NCI-H2081 (cell line): Measurements from ENCODE around the gene RAI1.
A peak's percentile ranks its signal among the peaks of the same experiment; 100 is the strongest.
"Not testable (repeated sequence)": the region's sequence is repeated elsewhere in the genome, so short reads cannot be mapped to it uniquely, and the experiment has no call there.

Source experiments
- DNase-seq, 2 experiments: peaks; one replicate each; lab custom pipeline; 2025; lab: John Stamatoyannopoulos, UW

RAI1 gene

DNA sequence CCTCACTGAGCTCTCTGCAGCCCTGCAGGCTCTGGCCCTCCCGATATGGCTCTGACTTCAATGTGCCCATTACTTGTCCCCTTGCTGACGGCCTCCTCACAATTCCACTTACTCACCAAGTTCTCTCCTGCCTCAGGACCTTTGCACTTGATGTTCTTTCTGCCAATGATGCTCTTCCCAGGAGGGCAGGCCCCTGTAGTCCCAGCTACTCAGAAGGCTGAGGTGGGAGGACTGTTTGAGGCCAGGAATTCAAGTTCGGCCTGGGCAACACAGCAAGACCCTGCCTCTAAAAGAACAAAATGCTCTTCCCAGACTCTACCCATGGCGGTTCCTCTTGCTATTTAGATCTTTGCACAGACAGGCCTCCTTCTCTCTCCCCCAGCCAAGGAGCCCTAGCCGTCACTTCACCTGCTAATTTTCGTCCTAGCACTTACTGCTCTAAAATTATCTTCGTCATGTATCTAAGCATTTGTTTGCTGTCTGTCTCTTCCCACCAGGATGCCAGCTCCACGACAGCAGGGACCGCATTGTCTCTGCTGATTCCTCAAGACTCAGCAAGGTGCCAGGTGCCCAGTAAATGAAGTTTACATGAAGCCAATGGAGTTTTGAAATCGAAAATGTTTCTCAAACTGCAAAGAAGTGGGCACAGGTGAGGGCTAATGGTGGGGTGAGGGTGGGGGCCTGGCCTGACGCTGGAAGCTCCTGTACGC, 626 bp upstream of the RAI1 start:
- DNase-seq = no peak

DNA sequence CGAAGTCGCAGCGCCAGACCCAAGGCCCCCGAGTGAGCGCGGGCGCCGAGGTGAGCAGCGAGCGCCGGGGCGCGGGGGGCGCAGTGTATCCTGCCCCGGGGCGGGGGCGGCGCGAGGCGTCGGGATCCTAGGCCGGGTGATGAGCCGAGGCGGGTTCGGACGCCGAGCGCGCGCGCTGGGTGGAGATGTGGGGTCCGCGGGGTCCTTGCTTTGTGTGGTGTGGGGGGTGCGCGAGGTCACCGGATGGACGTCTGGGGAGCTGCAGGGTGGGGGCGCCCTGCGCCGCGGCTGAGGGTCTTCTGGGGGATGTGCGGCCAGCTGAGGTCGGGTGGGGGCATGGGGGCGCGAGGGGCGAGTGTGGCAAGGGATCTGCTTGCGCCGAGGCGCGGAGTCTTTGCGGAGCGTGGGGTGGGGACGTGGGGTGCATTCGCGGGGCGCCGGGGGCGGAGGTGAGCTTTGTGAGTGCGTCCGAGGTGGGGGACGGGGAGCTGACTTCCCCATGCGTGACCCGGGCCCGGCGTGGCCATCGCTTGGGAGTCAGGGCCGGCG, 560 bp downstream of the RAI1 start:
- DNase-seq = no peak

DNA sequence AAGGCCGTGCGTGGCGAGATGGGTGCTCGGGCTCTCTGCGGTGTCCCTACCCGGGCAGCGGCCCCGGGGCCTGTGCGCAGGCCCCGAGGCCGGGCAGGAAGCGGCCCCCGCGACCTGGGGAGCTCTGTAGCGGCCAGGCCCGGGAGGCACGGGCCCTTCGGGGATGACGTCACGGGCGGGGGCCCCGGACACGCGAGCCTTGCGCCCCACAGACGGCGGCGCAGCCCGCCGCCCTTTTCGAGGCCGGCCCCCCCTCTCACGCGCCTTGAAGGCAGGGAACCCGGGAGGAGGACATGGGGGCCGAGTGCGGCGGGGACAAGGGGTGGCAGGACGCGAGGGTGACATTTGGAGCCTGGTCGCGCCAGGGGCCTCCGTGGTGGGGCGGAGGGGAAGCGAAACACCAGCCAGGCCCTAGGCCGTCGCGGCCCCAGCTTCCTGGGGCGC, 1.1 kb downstream of the RAI1 start:
- peak in 1 of 2 experiments; percentile 19 for DNase-seq

DNA sequence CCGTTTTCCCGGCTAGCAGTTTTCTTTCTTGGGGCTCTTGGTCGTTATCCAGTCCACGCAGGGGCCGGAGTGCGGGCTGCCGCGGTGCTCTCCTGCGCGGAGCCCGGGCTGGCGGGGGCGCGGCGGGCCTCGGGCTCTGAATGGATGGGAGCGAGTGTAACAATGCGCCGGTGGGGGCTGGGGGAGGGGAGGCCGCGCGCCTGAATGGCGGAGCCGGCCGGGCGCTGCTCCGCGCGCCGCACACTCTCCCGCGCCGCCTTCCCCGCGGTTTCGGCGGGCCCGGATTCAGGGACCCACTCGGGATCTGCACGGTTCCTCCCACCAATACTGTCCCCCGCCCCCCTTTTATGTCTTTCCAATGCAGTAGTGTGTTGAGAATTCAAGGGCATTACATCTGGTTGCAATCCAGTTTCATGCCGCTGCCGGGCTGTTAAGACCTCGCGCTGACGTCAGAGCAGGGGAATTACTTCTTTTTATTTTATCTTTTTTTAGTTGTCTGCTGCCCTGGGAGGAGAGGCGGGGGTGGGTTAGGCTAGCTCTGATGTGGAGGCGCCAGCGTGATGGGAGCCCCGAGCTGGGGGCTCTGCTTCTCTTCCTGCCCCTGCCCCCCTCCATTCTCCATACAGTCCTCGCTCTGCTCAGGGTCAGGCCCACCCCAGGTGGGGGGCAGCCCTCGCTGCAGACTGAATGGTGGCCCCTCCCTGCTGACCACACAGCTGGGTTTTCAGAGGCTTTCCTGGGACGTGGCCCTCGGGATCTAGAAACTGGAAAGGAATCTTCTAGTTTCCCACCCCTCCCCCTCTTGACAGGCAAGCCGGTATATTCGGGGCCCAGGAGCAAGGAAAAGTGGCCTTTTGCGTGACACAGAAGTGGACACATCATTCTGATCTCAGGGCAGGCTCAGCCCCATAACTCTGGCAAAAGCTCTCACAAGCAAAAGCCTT, 1.8 kb downstream of the RAI1 start:
- peak; percentile 19 to 37 for DNase-seq

DNA sequence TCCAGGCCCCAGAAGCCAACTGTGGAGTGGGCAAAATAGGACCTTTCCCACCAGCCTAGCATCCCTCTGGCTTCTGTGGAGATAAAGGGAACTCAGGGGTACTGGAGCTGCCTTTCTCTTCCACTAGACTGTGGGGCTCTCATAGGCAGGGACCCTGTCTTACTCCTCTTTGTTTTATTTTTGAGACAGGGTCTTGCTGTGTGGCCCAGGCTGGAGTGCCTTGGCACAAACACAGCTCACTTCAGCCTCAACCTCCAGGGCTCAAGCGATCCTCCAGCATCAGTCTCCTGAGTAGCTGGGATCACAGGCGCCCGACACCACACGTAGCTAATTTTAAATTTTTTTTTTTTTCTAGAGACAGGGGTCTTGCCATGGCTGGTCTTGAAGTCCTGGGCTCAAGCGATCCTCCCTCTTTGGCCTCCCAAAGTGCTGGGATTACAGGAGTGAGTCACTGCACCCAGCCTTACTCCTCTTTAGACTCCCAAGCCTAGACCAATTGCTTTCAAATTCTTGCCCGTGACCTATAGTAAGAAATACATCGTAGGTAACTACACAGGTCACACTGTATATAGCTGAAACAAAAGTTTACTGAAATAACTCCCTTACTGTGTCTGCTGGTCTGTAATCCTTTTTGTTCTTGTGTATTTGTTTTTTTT, 2.6 kb downstream of the RAI1 start:
- no peak for DNase-seq

DNA sequence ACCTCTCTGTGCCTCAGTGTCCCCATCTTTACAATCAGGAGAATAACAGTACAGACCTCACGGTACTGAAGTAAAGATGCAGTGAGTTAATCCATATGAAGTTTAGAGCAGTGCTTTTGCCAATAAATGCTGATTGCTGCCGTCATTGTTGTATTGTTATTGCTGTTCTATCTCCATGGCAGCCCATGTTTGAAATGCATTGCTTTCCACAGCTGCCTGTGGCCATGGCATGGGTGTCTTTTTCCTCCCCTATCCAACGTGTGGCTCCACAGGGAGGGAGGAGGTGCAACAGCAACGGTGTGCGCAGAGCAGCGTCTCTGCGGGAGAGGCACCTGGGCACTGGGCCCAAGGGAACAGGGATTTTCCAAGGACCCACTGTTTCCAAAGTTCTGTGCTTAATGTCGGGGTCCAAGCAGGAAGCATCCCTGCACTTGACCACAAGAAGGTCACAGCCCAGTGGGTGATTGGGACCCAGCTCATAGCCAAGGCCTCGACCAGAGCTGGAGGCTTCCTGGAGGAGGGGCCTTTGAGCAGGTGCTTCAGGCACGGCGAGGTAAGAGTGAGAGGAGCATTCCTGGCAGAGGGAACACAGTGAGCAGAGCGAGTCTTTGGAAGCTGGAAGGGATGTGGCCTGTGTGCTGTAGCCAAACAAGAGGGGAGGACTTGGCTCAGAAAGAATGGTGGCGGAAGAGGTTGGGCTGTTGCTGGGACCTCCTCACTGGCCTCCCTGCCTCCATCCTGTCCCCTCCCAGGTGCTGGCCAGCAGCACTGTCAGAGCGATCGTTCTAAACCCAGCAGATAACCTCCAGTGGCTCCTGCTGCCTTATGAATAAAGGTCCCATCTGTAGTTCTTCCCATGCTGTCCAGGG, 3.9 kb downstream of the RAI1 start:
- DNase-seq = peak; percentile 46 to 80

DNA sequence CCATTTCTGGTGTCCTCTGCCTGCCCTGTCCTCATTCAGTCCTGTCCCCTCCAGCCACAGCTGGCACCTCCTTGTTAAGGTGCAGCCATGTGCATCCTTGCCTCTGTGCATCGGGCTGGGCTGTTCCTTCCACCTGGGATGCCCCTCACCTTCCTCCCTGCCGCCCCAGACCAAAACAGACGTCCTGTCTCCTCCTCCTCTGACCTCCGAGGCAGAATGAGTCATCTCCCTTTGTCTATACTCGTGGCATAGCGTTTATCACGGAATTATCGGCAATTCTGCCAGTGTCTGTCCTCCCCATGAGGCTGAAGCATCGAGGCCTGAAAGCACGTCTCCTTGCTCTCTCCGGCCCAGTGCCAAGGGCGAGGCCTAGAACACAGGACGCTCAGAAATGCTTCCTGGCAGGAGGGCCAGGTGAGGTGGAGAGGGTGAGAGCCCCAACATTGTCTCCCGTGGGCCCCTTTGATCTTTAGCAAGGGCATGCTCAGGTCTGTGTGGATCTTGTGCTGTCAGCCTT, 4.6 kb downstream of the RAI1 start:
- DNase-seq = peak in 1 of 2 experiments; percentile 30

DNA sequence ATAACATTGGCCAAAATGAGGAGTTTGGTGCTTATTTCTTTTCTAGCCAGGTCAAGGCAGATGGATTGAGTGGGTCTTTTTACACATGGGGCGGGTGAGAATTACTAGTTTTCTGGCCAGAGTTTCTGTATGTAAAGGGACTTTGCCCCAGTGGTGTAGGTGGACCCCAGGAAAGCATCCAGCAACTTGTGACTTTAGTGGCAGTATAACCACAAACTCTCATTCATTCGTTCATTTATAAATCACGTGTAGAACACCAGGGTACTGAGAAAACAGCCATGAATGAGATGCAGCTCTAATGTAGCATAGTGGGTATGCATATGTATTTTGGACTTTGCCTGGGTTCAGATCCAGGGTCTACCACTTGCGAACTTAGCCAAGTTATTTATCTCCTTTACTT, 8.1 kb downstream of the RAI1 start:
- DNase-seq = no peak

DNA sequence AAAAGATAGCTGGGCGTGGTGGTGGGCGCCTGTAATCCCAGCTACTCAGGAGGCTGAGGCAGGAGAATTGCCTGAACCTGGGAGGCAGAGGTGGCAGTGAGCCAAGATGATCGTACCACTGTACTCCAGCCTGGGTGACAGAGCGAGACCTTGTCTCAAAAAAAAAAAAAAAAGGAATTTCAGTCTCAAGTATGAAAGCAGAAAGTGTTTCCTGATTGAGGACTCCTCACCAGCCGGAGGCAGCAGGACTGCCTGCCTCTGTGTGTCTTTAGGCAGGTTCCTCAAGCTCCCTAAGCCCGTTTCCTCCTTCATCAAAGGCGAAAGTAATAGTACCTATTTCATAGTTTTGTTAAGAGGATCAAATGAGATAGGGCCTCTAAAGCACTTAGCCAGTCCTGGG, 9.0 kb downstream of the RAI1 start:
- not testable (repeated sequence) for DNase-seq

DNA sequence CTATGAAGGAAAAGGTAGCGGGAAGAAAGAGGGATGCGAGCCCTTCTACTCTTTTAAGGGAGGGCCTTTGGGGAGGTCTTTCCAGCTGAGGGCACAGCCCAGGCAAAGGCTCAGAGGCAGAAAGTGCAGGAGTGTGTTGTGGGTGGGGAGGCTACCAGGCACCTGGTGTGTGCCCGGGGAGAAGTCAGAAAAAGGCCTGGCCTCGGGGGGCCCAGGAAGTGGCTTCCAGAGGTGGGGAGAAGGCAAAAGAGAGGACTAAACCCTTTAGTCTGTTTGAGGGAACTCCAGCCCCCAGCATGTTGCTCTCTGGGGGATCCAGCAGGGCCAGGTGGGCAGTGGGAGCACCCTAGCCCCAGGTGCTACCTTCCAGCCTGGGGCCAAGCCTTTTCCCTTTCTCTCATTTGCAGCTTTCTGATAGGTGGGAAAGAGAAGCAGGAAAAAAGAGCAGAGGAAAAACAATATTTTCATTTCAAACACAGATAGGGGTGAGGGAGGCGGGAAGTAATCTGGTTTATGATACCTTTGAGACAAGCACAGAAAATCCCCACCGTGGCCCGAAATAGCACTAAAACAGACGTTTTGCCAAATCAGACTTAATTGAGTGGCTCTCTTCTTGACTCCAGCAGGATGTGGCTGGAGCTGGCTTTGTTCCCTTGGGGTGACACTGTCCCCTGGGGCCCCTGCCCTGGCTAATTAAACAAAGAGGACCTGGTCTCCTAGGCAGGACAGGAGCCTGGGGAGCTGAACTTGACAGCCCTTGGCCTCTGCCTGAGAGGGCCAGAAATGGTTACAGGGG, 10.4 kb downstream of the RAI1 start:
- DNase-seq = peak in 1 of 2 experiments; percentile 61

DNA sequence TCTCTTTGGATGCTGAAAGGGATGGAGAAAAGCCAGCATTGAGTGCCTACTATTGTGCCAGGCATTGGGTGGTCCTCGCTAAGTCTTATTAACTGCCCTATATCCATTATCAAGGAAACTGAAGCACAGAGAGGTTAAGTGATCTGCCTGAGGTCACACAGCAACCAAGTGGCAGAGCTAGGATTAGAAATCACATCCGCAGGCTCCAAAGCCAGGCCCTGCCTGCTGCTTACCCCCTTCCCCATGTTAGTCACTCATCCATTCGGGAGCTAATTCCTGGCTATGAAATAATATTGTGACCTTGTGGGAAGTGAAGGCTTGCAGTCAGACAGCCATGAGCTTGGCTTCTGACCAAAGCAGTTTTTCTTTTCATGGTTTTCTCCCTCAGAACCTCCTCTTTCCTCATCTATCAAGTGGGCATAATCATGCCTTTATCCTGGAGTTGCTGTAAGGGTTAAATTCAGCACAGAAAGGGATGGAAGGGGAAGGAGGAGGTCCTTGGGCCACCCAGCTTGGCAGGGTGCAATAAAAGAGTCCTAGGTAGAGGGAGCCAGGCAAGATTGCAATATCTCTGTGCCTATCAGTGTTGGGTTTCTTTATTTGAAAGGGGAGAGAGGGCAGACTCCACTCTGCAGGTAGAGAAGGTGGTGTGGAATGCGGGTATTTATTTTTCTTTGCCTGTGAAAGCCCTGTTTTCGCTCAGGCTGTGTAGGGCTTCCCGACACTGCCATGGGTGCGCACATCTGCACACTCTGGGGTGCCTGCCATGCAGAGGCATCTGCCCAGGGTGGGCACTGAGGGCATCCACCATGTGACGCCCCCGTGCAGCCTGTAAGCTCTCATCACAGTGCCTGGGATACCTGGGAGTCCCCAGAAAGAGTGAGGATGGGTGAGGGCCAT, 11.3 kb downstream of the RAI1 start:
- peak in 1 of 2 experiments; percentile 31 for DNase-seq

DNA sequence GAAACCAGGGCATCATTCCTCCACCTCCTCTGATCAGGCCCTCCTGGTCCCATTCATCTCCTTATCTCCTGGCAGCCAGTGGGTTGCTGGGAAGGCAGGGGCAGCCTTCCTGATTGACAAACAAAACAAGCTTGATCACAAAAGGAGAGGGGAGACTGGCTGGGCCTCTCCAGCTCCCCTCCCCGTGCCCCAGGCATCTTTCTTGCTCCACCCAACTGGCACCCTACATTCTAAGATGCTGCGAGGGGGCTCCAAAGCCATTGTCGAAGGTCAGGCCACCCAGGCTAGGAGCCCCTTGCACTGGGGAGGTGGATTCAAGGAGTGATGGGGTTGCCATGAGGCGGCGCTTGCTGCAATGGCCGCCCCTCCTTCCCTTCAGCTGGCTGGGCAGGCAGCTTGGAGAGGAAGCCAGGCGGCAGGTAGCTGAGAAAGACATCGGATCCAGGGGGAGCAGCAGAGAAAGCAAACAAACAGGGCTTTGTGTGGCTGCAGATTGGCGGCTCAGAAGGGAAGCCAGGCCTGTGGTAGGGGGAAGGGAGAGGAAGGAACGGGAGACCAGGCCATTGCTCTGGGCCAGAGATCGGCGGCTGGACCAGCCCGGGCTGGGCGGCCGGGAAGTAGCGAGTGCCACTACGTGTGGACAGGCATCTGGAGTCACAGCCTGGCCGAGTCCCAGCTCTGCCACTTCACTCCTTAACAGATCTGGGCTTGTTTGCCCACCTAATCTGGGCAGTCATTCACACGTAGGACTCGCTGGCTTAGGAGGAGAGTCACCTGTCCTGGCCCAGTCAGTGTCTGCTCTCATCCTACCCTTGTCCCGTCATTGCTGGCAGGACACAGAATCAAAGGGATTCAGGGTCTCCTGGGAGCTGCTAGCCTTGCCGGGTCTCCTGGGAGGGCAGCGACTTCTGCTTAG, 12.3 kb downstream of the RAI1 start:
- DNase-seq = peak; percentile 78 to 88

DNA sequence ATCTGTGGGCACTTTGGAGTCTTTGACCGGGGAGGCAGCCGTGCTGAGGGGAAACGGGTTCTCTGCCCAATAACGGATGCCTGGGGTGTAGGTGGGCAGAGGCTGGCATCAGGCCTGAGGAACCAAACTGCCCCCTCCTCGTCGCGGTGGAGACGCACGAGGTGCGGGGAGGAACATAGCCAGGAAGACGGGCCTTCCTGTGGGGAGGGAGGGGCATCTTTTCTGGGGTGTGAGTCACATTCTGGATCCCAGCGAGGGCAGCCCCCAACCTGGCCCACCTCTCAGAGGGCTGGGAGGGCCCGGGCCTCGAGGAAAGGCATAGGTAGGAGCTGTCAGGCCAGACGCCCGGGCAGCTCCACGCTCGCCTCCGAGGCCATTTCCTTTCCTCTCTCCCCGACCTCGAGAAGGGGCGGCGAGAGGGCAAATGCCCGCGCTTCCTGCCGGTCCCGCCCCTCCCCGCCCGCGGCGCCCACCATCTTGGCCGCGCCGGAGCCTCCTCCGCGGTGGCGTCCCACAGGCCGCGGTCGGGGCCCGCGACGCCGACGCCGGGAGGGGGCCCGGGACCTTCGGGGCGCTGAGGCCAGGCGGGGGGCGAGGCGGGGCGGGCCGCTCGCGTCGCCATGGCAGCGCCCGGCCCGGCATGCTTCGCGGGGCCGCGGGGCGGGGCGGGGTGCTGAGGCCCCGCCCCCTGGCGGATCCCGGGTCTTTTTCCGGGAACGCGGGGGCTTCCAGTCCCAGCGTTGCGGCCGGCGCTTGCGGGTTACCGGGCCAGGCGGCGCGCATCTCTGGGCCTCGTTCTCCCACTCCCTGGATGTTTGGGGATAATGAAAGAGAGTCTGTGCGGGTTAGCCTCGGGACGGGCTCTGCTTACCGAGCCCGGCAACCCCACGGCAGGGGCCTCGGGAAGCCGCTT, 13.2 kb downstream of the RAI1 start:
- peak; percentile 53 to 54 for DNase-seq

DNA sequence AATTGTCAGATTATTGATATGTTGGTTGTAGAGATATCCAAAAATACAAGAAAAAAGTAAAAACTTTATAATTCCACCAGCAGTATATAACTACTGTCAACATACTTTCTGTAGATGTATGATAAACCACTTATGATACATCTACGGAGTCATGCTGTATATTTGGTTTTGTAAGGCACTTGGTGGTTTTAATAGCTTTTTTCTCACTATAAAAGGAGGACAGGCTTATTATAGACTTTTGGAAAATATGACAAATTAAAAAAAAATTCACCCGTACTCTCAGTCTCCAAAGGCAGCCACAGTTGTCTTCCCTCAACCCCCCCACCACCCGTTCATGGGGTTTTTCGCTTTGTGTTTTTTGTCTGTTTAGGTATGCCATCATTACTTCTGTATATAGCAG, 14.8 kb downstream of the RAI1 start:
- no peak for DNase-seq

DNA sequence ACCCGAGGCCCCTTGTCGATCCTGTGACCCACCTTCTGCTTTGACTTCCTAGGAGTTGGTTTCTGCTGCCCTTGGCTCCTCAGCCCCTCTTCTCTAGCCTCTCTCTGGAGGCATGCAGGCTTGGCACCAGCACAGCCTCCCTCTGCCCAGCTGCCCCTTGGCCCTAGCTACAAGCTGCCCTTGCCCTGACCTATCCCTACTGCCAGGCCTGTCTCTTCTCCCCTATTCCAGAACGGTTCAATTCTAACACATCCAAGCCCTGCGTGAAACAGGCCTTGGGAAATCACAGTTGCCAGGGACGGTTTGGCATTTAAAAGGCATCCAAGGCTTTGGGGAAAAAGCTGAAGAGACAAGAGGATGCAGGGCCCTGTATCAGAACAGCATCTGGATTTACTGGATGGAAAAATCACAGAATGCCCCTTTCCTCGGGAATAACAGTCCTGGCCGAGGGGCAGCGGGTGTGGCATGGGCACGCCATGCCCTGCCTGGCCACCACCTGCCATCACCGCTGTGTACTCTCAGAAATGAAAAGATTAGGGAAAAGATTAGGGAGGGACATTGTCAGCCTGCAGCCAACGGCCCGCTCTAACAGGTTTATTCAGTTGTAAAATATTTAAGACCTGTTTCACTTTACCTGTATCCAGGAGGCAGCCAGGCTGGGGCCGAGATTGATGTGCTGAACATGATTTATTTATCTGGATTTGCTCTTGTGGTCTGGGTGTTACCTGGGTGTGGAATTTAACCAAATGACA, 15.8 kb downstream of the RAI1 start:
- DNase-seq = no peak

DNA sequence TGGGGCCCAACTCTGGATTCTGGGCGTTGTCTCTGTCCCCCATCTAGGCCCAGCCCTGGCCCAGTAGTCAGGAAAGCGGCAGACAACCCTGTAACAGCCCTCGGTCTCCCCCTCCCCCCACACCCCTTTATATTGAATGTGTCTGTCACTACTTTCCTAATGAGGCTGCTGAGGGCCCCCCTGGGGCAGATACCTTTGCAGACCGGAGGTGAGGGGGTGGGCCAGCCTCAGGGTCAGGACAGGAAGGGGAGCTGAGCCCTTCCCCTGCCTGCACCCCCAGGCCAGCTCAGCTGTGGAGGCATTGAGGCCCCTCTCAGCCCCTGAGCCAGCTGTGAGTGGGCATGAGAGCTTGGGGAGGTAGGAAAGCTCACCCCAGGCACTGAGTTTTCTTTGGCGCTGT, 17.1 kb downstream of the RAI1 start:
- no peak for DNase-seq
